Keratinocyte (primary cell): ENCODE results near the gene DCUN1D4. TPM values are rescaled to one million over a fixed set of nuclear protein-coding genes. Genes with fewer than 3 reads are reported as not detected.

Source experiments
- DNase-seq: peaks from one replicate; pipeline ENCODE4 v3.0.0-alpha.2; 2011; ENCODE audit warnings: low read depth, missing footprints, low spot score
- FAIRE-seq: peaks from 2 replicates; lab custom pipeline; 2011; peaks lifted over from hg19 to GRCh38; lab: Jason Lieb, UNC
- H2AFZ ChIP-seq: 2 replicates; pipeline ENCODE4 v1.6.0; 2012; ENCODE audit warnings: low read length, control low read depth, inconsistent platforms; ENCODE audit not compliant: control insufficient read depth
- H3K27ac ChIP-seq: 2 replicates; pipeline ENCODE4 v1.5.1; 2011; ENCODE audit warnings: low read length; ENCODE audit not compliant: control insufficient read depth, insufficient read depth
- H3K27me3 ChIP-seq: 3 replicates; pipeline ENCODE4 v1.6.0; 2011; ENCODE audit warnings: low read length; ENCODE audit not compliant: control insufficient read depth, insufficient read depth; ENCODE audit errors: extremely low read depth
- H3K36me3 ChIP-seq, 2 experiments: 2 replicates in 1 of 2; 3 replicates in 1 of 2; pipeline ENCODE4 v1.5.1; 2011; ENCODE audit warnings: low read length in 2 of 2, mild to moderate bottlenecking in 1 of 2; ENCODE audit not compliant: control insufficient read depth in 2 of 2, insufficient read depth in 2 of 2; ENCODE audit errors: extremely low read depth in 1 of 2
- H3K4me1 ChIP-seq: 3 replicates; pipeline ENCODE4 v1.5.1; 2011; ENCODE audit warnings: low read length; ENCODE audit not compliant: control insufficient read depth, insufficient read depth; ENCODE audit errors: extremely low read depth
- H3K4me2 ChIP-seq: 3 replicates; pipeline ENCODE4 v1.6.0; 2011; ENCODE audit warnings: low read depth, low read length; ENCODE audit not compliant: control insufficient read depth, insufficient read depth; ENCODE audit errors: extremely low read depth
- H3K4me3 ChIP-seq, 3 experiments: fragments of 200-600 bp in 1 of 3; sonication (generic) in 1 of 3; 2 replicates in 2 of 3; 3 replicates in 1 of 3; pipeline ENCODE4 v1.5.1; 2011 to 2016; ENCODE audit warnings: low read length in 3 of 3, mild to moderate bottlenecking in 3 of 3, control low read depth in 2 of 3, inconsistent platforms in 1 of 3, low read depth in 1 of 3, mixed read lengths in 1 of 3, mixed run types in 1 of 3, moderate library complexity in 1 of 3; ENCODE audit not compliant: control insufficient read depth in 2 of 3, insufficient read depth in 2 of 3; ENCODE audit errors: extremely low read depth in 1 of 3
- H3K79me2 ChIP-seq: 2 replicates; pipeline ENCODE4 v1.6.0; 2012; ENCODE audit warnings: low read length; ENCODE audit not compliant: control insufficient read depth, insufficient read depth
- H3K9ac ChIP-seq: 3 replicates; pipeline ENCODE4 v1.6.0; 2011; ENCODE audit warnings: low read length; ENCODE audit not compliant: control insufficient read depth, insufficient read depth; ENCODE audit errors: extremely low read depth
- H3K9me1 ChIP-seq: 3 replicates; pipeline ENCODE4 v1.6.0; 2011; ENCODE audit warnings: low read length; ENCODE audit not compliant: control insufficient read depth, insufficient read depth; ENCODE audit errors: extremely low read depth
- H3K9me3 ChIP-seq: 2 replicates; pipeline ENCODE4 v1.5.1; 2012; ENCODE audit warnings: low read depth, low read length; ENCODE audit not compliant: control insufficient read depth
- H4K20me1 ChIP-seq: 3 replicates; pipeline ENCODE4 v1.6.0; 2011; ENCODE audit warnings: low read length; ENCODE audit not compliant: control insufficient read depth, insufficient read depth; ENCODE audit errors: extremely low read depth
- CTCF ChIP-seq, 3 experiments: IDR thresholded peaks in 1 of 3; conservative IDR thresholded peaks in 1 of 3; optimal IDR thresholded peaks in 1 of 3; 2 replicates in 2 of 3; 3 replicates in 1 of 3; pipeline versions ENCODE3 to v1.5.1; 2011; ENCODE audit warnings: low read length in 3 of 3, mild to moderate bottlenecking in 3 of 3, moderate library complexity in 2 of 3, control low read depth in 1 of 3, inconsistent platforms in 1 of 3; ENCODE audit not compliant: insufficient read depth in 2 of 3; ENCODE audit errors: extremely low read depth in 1 of 3
- EZH2 ChIP-seq: IDR thresholded peaks from one replicate; pipeline ENCODE4 v1.6.1; 2012; ENCODE audit warnings: inconsistent platforms, mild to moderate bottlenecking, low read length, moderate library complexity
- dilution Hi-C: fragments of 300-500 bp; cut with MboI; formaldehyde crosslinking; loops from one replicate; pipeline ENCODE4 v1.7.0; 2020; ENCODE audit warnings: low sequenced_read_pairs; ENCODE audit not compliant: extremely low pct_ligation_motif_present
- polyA plus RNA-seq, 5 experiments: library from polyadenylated mRNA; depleted of rRNA in 3 of 5; stranded (reverse) in 3 of 5; stranded (forward) in 1 of 5; unstranded in 1 of 5; fragments of >200 nt; gene quantifications; 1 replicate in 1 of 5; 2 replicates in 3 of 5; 3 replicates in 1 of 5; pipeline versions ENCODE4 v1.2.1 to v1.2.3, GENCODE V29; 2011 to 2012; ENCODE audit warnings: missing spikeins in 2 of 5, low read depth in 1 of 5, low replicate concordance in 1 of 5

Gene DCUN1D4
- polyA plus RNA-seq, 1 donor (not counting 4 experiments of a cell fraction or from before 2014, with no cell fraction given): 59.9 TPM

- H3K9me1 ChIP-seq: no peaks in the 10 kb centered on the region
- FAIRE-seq: no peak
Observed at GRCh38 chr4:51845711-51846110, 2.8 kb downstream of the DCUN1D4 start.

DNA sequence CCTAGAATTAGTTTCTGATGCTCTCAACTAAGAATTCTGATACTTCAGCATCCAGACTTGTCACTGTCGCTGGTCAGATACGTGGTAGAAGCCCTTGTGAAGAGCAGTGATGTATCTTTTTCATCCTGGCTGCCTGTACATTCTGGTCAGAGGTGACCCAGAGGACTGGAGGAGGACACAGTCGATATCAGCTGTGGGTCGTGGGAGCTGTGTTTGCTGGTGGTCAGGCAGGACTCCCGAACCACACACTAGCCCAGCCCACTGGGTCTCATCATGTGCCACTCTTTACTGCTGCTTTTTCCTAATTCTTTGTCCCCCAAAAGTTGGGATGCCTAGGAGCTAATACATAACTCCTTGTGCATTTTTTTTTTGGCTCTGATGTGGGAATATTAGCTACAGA is 6.5 kb downstream of the DCUN1D4 start:
- H3K4me1 ChIP-seq: peaks cover 11% of the 10 kb centered on the region
- peaks cover 93% of the 10 kb centered on the region for H3K79me2 ChIP-seq
- H3K27ac ChIP-seq: no peak overlapping the region
- H3K4me3 ChIP-seq: no peak overlapping the region
- H3K9me1 ChIP-seq: no peaks in the 10 kb centered on the region
- no peaks in the 10 kb centered on the region for H4K20me1 ChIP-seq
- H3K36me3 ChIP-seq: peaks cover 7 to 15% of the 10 kb centered on the region in 2 experiments
- no peak overlapping the region for H3K9ac ChIP-seq
- H3K4me2 ChIP-seq: no peak overlapping the region
- DNase-seq: no peak
- FAIRE-seq: no peak
- H3K27me3 ChIP-seq: no peaks in the 10 kb centered on the region
- H2AFZ ChIP-seq: no peak overlapping the region
- no peaks in the 10 kb centered on the region for H3K9me3 ChIP-seq
- dilution Hi-C loops: no loop called here
- TF ChIP-seq CTCF (optimal IDR thresholded peaks at IDR 0.05 in 1 of 3, IDR thresholded peaks at IDR 0.05 in 1 of 3, conservative IDR thresholded peaks at IDR 0.05 in 1 of 3; ENCODE audit: extremely low read depth in 1 of 3, insufficient read depth in 2 of 3, low read length in 3 of 3): no peak
- TF ChIP-seq EZH2: no peak

More at GRCh38 chr4:51845711-51846110, 2.8 kb downstream of the DCUN1D4 start:
- Histone ChIP-seq H2AFZ (no peak overlapping the region), H3K4me2 (no peak overlapping the region), H3K9ac (no peak overlapping the region), H3K27me3 (no peaks in the 10 kb centered on the region), H3K79me2 (peaks cover 67% of the 10 kb centered on the region), H3K4me1 (peaks cover 13% of the 10 kb centered on the region), H3K36me3 (peaks cover 7 to 15% of the 10 kb centered on the region in 2 experiments), H3K4me3 (no peak overlapping the region), H3K27ac (no peak overlapping the region), H3K9me3 (no peaks in the 10 kb centered on the region), H4K20me1 (no peaks in the 10 kb centered on the region)
- dilution Hi-C loops: no loop called here
- TF ChIP-seq CTCF (optimal IDR thresholded peaks at IDR 0.05 in 1 of 3, IDR thresholded peaks at IDR 0.05 in 1 of 3, conservative IDR thresholded peaks at IDR 0.05 in 1 of 3; ENCODE audit: extremely low read depth in 1 of 3, insufficient read depth in 2 of 3, low read length in 3 of 3) (no peak), EZH2 (no peak)
- no peak for DNase-seq
